CD4-positive, alpha-beta T cell treated with Interleukin-21 for 1 hour (primary cell): ENCODE results near the gene DRAM1.

Experiments used
- DNase-seq: peaks from one replicate; pipeline ENCODE4 v3.0.0-alpha.2; 2020

DRAM1 gene

DNA sequence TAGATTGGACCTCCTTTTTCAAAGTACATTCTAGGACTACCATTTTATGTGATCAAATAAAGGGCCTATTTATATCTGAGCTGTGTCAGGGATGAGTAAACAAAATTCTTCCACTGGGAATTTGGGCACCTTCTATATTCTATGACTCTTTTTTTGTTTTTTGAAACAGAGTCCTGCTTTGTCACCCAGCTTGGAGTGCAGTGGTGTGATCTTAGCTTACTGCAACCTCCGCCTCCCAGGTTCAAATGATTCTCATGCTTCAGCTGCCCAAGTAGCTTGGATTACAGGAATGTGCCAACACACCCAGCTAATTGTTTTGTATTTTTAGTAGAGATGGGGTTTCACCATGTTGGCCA, 64.8 kb downstream of the DRAM1 start:
- no peak for DNase-seq

DNA sequence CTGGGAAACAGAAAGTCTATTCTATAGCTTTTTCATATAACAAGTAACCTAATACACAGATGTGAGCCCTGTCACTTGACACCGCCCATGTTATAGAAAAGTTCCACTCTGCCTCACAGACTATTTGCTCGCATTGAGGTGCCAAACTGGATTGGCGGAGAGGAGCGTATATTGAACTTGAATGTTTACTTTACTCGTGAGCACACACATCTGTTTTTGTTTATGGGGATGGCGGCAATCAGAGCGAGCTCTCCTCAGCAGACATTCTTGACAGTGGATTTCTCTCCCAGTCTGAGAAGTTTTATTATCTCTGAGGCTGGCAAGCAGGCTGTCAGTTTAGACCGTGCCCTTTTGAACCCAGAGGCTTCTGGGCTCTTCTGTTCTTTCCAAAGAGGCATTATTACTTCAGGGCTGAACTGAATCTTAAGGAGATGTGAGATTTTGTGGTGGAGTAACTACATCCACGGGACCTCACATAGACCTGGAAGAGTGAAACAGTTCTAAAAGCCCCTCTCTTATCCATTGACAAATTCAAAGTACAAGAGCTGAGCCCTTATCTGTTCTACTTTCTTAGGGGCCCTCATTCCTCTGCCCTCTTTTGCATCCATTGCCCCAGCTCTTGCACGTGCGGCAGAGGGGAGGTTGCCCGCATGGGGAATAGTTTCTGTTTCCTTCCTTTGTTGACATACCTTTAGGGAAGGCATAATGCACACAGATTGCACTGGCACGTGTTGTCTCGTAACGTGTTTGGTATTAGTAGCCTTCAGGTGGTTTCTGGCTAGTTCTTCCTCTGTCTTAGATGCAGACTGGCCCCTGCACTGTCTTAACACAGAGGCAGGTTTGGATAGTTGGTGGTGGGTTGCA, 68.2 kb downstream of the DRAM1 start:
- DNase-seq = no peak

DNA sequence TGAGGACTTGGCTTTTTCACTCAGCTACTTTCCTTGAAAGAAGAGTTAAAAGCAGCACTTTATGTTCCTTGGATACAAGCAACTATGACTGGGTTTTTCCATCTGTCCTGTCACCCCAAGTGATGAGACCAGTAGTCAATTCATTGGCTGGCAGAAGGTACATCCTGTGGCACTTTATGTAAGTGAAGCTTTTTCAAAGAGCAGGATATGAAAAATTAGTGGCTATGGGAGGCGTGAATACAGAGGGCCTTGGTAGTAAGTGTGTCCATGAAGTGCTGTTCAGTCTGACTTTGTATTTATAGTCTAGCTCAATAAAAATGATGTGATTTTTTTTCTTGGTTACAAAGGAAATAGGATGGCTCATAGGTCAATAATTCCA, 68.8 kb downstream of the DRAM1 start:
- no peak for DNase-seq

DNA sequence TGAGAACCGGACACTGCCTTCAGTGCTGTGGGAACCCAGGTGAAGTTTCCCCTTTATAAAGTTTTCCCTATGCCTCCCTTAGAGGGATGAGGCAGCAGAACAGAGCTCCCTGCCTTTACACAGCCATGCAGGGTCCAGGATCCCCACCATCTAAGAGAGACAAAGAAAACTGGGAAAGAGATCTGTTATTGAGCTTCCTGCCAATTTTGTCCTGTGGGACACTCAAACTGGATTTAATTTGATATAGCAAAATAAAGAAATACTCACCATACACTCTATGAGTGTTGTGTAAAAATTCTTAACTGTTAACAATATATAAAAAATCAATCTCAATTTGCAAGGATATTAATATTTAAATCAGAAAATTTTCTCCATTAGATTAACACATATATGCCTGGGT, 69.9 kb downstream of the DRAM1 start:
- DNase-seq = no peak

DNA sequence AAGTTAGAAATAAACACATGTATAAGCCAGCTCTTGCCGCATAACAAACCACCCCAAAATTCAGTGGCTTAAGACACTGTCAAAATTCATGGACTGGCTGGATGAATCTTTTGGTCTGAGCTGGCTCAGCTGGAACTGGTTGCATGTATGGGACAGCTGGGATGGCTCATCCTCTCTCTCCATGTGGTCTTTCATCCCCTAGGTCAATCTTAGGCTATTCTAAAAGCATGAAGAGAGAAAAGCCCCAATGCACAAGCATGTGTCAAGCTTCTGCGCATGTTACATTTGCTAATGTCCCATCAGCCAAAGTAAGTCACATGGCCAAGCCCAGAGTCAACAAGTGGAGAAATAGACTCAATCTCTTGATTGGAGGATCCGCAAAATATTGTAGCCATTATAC, 71.0 kb downstream of the DRAM1 start:
- DNase-seq = no peak

DNA sequence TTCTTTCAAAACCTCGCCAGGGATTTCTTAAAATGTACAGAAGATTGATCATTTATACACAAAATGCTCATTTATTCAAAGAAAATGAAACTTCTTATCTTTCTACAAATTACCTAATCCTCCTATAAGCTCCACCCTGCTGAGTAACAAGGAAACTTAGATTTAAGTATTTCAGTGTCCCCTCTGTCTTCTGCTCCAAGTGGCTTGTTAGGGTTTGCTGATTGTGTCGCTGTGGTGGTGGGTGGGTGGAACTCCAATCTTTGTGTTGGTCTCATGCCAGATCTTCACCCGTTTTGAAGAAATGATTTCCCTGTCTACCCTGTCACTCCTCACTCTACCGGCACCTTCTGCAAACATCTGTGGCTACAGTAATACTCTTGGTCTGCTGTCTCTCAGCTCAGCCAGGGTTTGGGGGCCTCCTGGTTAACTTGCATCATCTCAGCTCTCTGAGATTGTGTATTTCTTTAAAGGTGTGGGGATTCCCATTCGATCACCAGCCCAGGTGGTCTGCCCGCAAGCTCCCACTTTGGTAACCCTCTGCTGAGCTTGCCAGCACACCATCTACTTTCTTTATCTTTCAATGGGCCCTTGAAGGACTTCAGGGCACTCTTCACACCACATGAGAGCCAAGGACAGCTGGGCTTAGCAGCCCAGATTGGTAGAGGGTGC, 73.8 kb downstream of the DRAM1 start:
- no peak for DNase-seq

DNA sequence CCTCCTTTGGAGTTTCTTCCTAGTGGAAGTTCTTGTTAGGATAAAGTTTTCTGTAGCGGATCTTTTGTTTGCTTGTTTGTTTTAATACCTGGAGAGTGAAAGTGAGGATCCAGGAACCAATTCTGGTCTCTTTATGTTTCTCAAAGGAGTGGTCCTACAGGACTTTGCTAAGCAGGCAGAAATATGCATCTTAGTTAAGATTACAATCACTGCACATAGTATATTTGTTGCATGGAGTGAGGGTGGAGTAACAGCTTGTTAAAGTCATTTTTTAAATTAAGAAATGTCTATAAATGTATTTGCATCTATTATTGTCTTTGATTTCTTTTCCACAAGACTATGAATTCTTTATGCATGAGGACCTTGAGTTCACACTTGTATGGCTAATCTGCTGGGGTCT, 76.7 kb downstream of the DRAM1 start:
- DNase-seq = no peak

DNA sequence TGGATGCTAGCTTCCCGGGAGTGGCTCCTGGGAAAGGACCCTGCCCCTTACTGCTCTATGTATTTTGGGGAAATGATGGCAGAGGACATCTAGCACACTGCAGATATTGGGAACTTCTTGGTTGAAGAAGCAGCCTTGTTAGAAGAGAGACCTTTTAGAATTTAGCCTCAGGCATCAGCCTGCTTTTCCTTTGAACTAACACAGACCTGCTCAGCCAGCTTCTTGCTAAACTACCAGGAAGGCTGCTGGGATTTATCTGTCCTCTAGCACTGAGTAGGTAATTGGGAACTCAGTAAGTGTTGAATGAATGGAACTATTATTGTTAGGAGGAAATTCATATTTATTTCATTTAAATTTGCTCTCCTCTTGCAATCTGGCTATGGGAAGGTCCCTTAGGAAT, 77.3 kb downstream of the DRAM1 start:
- DNase-seq = no peak

DNA sequence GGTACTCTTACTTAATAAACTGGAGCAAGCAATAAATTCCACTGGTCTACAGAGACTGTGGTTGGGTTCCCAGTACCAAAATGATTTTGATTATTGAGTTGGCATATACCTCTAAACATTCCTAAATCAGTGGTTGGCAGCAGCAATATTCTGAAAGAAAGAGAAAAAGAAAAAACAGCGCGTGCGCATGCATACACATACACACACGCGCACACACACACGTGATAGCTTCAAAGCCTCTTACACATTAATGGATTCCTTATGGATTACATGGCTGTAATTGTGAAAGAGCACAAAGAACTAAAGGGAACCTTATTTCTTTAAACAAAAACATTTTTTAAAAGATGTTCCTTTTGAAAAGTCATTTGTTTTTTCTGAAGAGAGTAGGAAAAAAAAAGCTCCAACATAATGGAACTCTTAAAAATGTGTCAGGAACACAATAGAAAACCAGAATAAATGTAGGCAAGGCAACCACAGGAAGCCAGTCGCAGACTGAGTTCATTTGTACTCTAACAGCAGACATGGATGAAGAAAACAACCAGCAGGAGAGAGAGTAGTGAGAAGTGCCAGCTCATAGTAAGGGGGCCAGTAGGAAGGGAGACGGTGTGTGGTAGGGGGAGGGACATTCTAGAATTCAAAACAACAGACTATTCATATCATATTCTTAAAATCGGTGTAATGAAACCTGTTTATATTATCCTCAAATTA, 80.0 kb downstream of the DRAM1 start:
- no peak for DNase-seq

DNA sequence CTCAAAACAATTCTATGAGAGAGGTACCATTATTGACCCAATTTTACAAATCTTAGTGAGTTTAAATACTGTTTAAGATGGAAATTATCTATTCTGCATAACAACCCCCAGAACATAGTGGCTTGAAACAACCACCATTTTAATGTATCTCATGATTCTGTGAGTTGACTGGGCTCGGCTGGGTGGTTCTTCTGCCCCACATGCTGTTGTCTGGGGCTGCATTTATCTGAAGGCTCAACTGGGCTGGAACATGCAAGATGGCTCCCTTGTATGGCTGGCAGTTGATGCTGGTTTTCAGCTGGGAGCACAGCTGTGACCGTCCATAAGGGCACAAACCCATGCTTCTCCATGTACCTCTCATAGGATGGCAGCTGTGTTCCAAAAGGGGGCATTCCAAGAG, 82.2 kb downstream of the DRAM1 start:
- DNase-seq = no peak

DNA sequence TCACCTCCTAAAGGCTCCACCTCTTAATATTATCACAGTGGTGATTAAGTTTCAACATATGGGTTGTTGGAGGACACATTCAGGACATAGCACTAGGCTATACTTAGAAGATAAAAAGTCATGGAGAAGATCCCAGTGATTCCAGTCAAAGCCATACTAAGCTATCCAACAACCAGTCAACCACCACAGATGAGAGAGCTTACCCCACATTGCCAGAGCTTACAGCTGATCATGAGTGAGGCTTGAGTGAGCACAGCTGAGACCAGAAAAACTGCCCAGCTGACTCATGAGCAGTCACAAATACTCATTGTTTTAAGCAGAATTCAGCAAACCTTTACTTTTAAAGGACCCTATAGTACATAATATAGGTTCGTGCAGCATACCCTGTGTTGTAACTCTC, 85.1 kb downstream of the DRAM1 start:
- no peak for DNase-seq

DNA sequence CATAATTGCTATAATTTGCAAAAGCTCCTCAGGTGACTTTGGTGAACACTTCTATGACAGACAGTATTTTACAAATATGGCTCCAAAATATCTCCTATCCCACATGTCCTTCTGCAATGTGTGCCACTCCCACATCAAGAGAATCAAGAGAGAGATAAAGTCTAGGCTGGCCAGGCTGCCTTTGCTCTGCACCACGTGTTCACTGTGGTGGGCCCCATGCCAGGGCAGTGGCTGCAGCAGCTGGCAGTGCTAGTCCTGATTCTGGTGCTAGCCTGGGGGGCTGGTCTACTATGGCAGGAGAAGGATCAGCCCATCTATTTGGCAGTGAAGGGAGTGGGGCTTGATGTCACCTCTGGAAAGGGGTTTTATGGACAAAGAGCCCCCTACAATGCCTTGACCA, 86.3 kb downstream of the DRAM1 start:
- DNase-seq = no peak

DNA sequence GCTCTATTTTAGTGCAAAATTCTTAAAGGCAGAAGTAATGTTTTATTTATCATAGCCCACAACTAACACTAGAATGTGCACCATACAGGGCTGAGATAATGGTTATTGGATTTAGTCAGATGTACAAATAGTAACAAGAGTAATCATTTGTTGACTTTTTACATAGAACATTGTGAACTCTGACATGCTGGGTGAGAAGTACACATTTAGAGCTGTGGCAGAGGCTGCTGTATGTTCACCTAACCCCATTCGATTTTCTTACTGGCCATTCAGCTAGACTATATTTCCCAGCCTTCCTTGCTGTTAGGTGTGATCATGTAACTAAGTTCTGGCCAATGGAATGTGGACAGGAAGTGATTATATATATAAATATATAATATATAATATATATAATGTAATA, 89.1 kb downstream of the DRAM1 start:
- no peak for DNase-seq

DNA sequence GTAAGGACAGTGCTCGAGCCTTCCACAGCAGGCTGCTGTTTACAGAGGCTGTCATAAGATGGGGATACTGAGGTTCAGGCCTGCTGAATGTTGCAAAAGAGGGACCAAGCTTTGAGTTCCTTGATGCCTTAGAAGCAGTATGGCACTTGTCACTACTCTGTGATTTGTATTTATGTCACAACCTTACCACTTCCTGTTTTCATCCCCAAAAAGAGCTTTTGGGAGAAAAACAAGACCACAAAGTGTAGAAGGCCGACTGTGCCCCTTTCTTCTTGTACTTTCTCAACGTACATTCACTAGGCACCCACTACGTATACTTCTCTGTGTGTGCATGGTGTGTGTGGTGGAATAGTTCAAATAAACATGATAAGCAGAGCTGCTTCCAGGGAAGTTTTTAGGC, 90.1 kb downstream of the DRAM1 start:
- peak; percentile 3 for DNase-seq

DNA sequence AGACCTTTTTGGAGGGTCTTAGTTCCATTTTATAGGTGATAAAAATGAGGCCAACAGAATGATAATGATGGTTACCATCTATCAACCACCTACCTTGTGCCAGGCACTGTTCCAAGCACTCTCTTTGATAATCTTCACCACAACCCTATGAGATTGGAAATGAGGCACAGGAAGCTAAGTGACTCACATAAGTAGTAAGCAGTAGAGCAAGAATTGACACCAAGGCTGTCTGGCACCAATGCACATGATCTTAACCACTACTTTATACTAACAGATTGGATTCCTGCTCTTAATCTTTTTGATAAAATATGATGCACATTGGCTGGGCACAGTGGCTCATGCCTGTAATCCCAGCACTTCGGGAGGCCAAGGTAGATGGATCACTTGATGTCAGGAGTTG, 91.4 kb downstream of the DRAM1 start:
- no peak for DNase-seq
